Right lung (tissue), 10 donors: ENCODE results near the gene PDE1A. TPM values are rescaled to one million over a fixed set of nuclear protein-coding genes. Genes with fewer than 3 reads are reported as not detected.

Experiments
- DNase-seq, 2 donors: peaks; one replicate each; pipeline ENCODE4 v3.0.0-alpha.2; 2013
- long read RNA-seq, 8 donors: transcript quantifications; one replicate each; lab custom pipeline, GENCODE V29; 2026
- polyA plus RNA-seq, 5 donors: library from polyadenylated mRNA; unstranded; fragments of 120-200 nt; gene quantifications; one replicate each; pipeline versions ENCODE4 v1.2.1 to v1.2.3, GENCODE V29; 2013; ENCODE audit warnings: inconsistent platforms in 1 of 5, low replicate concordance in 1 of 5; ENCODE audit not compliant: insufficient read length in 5 of 5, insufficient read depth in 1 of 5

PDE1A gene
- 10 to 100 TPM; 12.1 to 16.1 (median 14.8) TPM for polyA plus RNA-seq
- long read RNA-seq, donor 1, partial matches to known transcripts = 7 of 9 reads
- long read RNA-seq, donor 1, other reads (novel, unspliced or antisense) = 0 of 9 reads
- long read RNA-seq, donor 2, partial matches to known transcripts = 0 of 2 reads
- long read RNA-seq, donor 2, other reads (novel, unspliced or antisense) = 0 of 2 reads
- long read RNA-seq, donor 3, partial matches to known transcripts = 0 of 1 reads
- long read RNA-seq, donor 3, other reads (novel, unspliced or antisense) = 0 of 1 reads
- long read RNA-seq, donor 4 = 0 reads
- long read RNA-seq, donor 5, partial matches to known transcripts = 0 of 3 reads
- long read RNA-seq, donor 5, other reads (novel, unspliced or antisense) = 0 of 3 reads
- long read RNA-seq, donor 6, partial matches to known transcripts = 0 of 1 reads
- long read RNA-seq, donor 6, other reads (novel, unspliced or antisense) = 0 of 1 reads
- long read RNA-seq, donor 7 = 0 reads
- long read RNA-seq, donor 8, partial matches to known transcripts = 0 of 1 reads
- long read RNA-seq, donor 8, other reads (novel, unspliced or antisense) = 0 of 1 reads

DNA sequence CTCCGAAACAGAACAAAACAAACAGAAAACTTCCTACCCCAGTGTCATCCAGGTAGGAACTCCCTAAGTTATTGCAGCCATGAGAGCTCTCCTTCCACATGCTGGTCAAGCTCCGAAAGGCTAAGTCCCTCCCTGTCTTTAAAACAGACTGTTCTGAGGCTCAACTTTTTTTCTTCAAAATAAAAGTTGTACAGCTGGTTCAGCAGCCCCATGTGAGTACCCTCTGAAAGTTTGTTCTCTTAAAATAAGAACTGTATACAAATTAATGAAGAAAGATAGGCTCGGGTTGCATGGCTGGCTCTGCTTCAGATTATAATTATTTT, at the start of gene PDE1A:
TSS of gene PDE1A (minus strand) at position 119 of the 323 bp plus-strand sequence.
- DNase-seq = peak in 1 of 2 donors; percentile 20

DNA sequence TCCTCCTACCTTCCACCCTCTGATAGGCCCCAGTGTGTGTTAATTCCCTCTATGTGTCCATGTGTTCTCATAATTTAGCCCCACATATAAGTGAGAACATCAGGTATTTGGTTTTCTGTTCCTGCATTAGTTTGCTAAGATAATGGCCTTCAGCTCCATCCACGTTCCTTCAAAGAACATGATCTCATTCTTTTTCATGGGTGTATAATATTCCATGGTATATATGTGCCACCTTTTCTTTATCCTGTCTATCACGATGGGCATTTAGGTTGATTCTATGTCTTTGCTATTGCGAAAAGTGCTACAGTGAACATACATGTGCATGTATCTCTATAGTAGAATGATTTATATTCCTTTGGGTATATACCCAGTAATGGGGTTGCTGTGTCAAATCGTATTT, 46.8 kb upstream of the PDE1A start:
- no peak for DNase-seq

DNA sequence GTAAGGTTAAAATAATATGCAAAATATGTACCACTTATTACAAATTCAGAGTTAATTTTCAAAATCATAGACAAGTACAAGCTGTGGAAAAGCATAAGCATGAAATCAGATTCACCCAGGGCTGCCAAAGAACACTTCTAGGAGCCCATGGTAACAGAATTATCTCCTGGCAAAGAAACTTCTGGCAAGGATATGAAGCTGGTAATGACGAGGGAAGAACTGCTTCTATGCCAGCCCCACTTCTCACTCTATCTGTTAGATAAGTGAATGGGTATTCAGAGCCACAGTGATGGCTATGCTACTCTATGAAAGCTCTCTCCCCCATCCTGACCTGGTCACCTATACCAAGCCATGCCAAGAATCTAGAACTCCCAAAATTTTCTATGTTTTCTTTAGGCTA, 36.9 kb upstream of the PDE1A start:
- DNase-seq = no peak

DNA sequence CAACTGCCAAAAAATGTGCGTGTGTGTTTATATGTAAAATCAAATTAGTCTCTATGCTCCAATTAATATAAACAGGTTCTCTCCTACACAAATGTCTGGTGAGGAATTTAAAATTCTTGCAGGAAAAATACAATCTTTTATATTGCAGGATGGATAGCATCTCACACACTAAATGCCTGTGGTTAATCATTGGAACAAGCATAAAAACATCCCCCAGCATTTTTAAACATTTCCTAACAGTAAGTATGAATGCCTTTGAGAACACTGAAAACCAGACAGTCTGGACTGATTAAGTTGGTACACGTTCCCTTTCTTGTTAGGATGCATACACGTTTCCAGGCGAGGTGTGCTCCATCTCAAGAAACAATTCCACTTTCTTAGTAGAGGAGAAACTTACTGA, 29.9 kb upstream of the PDE1A start:
- DNase-seq = no peak

DNA sequence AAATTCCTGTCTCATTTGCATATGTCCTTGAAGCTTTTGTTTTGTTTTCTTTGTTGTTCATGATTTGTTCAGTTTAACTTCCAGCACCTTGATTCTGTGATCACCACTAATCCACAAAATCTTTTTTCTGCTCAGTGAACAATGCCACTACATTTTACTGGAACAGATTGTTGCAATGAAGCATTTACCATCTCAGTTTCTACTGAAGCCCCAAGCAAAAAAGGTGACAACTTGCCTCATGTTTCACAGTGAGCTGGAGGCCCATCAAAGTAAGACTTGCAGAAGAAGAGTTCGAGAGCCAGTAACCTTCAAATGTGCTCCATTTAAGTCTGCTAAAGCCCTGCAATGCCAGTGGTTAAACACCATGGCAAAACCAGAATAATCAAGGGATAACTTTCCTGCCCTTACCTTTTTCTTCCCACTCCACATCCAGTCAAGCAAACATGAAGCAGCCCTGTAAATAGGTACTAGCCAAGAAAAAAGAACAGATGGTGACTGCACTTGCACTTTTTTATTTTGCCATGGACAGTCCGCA, 25.7 kb upstream of the PDE1A start:
- DNase-seq = no peak

DNA sequence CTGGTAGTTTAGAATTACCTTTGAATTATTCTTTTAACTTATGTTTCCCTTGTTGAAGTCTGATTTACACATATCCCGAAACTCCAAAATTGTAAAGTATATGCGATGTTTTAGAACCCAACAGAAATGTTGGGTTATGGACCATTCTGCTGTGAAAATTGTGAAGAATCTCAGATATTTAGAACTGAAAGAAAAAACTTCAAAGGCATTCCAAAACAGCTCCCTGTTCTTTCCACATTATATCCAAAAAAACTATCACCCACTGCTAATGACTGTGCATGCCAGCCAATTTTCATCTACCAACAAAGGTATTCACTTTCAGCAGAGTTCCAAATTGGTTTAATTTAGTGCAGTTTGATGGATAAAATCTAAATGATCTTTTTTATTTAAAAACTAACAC, 21.5 kb upstream of the PDE1A start:
- DNase-seq = no peak

DNA sequence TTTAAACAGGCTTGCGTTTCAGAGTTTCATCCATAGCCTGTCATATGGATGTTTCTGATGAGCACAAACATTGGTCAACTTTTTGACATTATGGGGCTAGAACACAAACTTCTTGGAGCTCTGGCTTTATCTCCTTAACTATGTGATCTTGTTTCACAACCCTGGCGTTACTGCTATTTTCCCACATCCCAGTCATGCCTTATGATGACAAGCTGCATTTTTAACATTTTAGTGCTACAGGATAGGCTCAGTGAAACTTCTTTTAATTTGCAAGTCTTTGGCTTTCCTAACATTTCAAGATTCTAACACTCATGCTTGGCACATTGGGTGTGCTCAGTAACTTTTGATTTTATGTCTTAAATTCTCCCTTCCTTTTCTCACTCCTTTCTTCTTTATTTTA, 21.0 kb upstream of the PDE1A start:
- DNase-seq = no peak

DNA sequence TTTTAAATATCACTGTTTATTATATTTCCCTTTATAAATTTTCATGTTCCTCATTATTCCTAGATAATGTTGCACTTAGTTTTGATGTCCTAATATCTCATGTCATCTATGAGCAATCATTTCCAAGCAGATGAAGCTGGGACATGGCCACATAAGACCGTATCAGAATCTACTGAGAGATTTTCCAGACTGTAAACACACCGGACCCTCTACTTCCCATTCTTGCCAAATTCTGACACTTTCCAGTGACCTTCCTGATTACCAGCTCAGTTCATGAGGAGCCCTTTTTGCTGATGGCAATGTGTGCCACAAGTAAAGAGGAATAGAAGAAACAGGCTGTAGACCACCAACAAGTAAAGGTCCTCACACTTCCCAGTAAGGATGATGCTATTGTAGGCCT, 20.3 kb upstream of the PDE1A start:
- DNase-seq = no peak

DNA sequence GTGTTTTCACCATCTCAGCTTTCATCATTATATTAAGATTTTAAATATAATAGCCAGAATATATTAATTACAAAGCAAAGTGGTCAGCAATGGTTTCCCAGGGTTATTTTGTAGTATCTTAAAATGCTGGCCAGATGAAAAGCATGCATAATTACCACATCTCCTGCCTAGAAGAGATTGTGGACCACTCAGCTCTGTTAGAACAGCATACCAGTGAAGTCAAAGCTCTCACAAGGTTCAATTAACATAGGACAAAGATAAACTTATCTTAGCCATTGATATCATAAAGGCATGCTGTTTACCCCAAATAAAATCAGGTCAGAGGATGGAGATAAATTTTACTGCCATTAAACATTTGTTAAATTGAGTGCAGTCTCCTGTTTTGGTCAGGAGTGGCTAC, 19.3 kb upstream of the PDE1A start:
- no peak for DNase-seq

DNA sequence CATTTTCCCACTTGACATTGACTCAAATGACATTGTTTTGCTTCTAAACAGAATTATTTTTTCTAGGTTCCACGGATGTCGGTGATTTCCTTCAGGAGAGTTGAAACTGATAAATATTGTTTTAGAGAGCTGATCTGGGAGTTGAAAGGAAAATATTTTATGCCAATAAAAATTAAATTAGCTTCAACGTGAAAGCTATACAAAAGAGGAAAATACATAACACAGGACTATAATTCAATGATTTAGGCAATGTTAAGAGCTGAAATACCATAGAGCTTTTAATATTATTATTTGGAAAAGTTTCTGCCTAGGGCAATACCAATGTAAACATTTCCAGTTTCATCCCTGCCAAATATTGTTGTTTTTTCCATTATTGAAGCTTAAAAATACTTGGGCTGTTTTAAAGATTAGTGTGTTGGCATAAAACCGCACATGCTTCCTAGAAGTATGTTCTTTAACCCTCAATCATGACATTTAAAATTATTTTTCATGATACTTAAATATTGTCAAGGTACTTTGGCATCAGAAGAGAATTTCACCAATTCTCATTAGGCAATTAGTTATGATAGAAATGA, 18.6 kb upstream of the PDE1A start:
- no peak for DNase-seq

DNA sequence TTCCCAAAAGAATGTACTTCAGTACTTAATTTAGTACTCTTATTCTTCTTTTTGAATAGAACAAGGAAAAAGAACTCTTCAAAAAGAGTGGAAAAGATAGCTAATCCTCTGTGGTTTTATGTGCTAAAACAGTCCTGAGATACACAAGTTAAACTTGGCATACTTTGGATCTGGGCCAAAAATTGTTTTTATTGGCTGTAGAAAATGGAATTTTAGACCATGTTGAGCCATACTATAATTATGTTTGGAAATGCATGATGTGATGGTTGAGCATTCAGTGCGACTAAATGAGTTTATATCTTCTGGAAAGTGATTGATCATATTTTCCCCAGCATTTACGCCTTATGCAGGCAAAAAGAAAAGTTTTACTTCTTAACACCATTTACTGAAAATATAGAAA, 18.0 kb upstream of the PDE1A start:
- DNase-seq = no peak

DNA sequence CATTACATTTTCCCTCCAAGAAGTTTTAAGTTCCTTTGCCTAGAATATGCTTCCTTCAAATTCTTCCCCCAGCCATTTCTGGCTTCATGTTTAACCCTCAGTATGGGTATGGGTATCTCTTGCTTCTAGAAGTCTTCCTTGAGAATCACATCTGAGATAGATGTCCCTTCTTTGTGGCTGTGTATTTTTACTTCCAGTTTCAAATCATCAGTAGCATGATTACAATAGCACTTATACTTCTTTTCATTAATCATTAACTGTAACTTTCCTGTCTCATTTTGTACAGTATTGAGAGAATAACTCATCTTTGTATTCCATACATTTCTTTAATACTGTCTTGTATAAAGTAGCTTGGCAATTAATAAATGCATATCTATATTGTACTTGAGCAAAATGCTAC, 17.3 kb upstream of the PDE1A start:
- no peak for DNase-seq

DNA sequence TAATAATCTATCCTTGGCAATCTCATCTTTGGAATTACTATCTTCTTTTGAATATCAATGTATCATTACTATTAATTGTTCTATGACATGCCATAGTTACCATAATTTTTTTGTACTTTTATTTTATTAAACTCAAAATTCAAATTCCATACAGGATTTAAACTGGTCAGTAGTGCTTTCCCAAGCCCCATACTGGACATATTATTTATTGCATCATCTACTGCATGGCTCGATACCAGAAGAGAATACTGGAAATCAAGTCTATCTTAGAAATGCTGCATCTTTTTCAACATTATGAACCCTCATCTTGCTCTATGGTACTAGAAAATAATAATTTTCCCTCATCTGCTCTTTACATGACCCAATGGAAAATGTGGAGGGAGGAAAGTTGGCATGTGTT, 9.4 kb upstream of the PDE1A start:
- DNase-seq = no peak

DNA sequence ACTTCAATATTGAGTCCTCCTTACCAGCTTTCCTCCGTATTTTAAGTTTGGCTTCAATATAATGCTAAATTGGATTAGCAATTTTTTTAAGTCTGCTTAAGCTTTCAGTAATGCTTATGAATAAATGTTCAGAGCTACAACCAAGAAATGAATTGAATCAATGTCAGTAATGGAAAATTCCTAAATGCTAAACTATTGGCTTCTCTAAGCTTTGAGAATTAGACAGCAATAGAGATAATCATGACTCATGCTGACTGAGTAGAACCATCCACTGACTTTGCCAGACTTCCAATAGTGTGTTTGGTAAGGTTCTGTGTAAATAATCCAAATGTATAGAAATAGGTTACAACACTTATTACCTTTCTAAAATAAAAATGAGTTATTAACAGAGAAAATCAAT, 8.9 kb upstream of the PDE1A start:
- no peak for DNase-seq

DNA sequence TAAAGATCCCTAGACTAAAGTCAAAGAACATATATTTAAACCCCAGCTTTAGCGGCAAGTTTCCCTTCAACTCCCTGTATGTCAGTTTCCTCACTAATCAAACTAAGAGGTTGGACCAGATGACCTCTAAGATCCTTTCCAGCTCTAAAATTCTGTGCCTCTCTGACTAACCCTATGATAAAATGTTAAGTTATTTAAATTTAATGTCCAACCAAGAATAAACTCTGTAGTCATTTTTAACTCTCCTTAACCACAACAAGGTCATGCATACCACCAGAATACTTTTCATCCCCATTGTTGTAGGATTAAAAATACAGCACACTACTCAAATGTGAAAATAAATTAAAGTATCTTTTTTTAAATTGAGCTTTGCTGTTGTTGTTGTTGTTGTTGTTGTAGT, 5.2 kb upstream of the PDE1A start:
- no peak for DNase-seq

DNA sequence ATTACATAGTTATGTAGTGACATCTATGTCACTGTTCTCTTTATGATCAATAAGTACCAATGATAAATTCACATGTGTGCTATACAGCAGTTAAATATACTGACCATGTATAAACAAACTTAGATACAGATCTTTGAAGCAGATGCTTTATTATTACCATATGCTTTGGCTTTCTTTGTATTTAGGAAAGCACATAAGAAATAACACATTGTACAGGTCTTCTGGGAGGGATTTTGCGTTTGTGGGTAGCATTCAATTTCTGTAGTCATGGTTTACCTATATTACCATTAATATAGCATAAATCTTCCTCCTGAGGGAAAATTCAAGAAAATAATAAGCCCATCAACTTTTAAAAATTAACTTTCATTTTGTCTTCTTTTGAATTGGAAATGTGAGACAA, 1.6 kb upstream of the PDE1A start:
- DNase-seq = no peak

DNA sequence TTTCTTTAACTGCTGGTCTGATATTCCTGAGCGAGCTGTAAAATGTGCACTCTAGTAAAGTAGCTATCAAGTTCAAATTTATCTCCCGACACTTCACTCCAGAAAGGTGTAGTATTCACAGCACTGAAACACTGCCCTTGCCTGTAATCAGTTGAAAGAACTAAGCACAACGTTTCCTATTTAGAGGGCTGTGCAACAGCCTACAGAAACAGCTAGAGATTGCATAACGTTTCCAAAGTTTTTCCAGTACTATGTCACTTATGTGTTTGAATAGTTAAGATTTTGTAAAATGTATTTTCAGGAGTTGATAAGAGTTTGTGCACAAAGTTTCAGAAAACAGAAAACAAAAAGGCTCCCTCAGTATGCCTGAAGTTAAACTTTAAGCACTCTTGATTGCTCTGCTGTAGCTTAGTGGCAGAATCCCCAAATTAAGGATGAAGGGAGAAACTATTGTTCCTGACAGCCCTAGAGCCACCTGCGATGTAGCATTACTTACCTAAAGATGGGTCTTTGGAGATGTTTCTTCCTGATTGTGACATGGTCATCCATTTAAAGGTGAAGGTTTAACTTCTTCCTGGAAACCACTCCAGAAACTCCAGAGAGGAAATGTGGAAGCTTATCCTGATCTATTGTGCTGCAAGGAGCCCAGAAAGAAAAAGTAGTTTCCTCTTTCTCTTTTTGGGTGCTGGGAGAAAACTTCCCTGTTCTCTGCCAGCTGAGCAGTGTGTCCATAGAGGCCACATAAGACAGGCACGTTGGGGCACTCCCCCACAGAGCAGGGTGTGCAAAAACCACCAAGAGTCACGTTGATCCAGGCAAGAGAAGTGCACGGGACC, 536 bp downstream of the PDE1A start:
- DNase-seq = peak in 1 of 2 donors; percentile 20

DNA sequence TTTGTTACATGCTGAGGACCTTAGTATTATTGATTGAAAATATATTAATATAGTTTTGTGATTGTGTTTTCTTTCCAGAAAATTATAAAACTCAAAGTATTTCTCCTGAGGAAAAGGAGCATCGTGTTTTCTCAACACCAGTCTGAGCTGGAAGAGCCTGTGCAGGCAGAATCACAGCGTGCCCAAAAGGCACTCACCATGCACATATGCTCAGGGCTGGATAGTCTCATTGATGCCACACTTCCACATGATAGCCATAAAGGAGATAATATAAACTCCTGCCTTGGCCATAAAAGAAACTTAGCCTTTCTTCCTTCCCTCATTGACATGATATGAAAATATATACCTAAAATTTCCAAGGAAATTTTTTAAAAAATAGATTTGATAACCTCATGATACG, 4.0 kb downstream of the PDE1A start:
- DNase-seq = no peak

DNA sequence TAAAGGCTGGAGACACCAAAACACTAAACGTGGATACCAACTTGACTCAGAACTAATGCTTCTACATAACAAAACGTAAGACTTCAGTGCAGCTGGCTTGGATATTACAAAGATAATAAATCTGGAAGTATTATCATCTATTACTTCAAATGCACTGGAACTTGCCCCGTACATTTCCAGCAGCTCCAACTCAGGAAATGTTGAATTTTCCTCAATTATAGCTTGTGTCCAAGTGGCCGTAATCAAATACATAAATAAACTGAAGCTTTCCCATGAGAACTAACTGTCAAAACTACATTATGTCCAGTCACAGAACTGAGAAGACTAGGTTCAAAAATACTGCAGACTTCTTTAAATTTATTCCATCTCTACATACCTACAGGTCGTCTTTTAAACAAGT, 6.2 kb downstream of the PDE1A start:
- DNase-seq = no peak

DNA sequence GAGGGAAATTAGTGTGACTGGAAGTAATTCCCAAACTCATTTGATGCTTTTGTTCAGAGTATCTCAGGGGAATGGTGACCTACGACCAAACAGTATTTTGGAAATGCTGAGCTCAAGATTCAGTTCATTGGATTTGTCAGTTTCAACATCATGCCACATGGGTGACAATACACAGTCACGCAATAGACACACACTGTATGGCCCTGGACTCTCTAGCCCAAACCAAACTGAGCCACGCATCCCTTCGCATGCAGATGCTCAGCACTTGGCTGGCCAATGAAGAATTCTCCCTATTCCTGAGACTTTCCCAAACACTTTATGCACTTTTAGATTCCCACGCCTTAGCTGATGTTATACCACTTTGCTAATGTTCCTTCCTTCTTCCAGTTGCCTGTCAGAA, 10.0 kb downstream of the PDE1A start:
- DNase-seq = no peak

DNA sequence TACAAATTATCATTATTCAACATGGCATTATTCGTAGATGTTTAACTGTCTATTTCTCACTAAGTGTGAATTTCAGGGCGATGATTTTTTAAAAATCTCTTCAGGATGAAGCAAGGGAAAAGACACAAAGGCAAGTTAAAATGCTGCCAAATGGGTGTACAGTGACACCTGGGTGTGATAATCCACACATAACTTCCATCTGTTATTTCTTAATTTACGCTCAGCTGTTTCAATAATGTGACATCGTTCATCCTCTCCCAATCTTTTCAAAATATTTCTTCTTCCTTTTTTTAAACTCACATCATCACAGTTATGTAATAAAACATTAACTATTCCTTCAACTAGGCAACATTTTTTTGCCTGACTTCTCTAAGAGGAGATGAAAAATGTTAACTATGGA, 10.6 kb downstream of the PDE1A start:
- DNase-seq = no peak

DNA sequence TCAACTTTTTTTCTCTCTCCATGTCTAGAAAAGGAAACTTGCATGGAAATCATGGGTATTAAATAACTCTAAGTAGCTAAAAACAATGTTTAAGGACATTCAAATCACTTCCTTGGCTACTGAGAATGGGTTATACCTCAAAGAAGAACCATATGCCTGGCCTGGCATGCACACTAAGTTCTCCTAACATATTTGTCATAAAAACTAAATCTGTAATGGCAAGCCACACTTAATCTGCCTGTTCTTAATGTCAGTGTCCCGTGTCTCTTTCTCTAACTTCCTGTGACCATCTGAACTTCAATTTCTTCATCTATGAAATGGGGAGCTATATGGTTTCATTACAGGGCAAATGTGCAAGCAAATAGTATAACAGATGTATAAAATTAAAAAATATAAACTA, 11.1 kb downstream of the PDE1A start:
- DNase-seq = no peak
